ENCODE results near the gene MAPK8. TPM values are rescaled to one million over a fixed set of nuclear protein-coding genes. Genes with fewer than 3 reads are reported as not detected.

Gene MAPK8
- total and polyA plus RNA-seq, 2 of the 4 experiments (the other 2 are of a cell fraction), result 41.5 to 54.7 TPM

DNA sequence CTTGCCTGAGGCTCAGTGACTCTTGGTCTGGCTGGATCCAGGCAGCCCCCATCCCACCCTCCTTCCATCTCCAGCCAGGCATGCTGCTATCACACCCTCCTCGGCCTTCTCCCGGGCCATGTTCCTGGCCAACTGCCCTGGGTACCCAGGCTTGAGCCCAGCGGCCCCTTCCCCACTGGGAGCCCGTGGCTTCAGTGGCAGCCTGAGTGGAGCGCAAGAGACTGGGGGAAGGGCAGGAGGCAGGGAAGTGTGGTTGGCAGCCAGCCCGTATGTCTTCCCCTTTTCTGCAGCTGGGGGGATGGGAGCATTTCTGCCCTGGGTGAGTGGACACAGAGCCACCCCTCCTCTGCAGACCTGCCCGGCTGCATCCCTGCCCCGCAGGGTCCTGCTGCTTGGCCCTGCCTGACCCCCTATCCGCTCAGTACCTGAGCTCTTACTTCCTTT lies 149.9 kb downstream of the MAPK8 start:
- ChIA-PET POLR2A (ENCODE audit: unreplicated experiment) (no interaction called here), CTCF (no interaction called here)
- Histone ChIP-seq H3K14ac (replicated peaks; ENCODE audit: low read depth, low read length) (0 out of 2 replicates have a peak overlapping the region, but pooled peaks have one; percentile 45), H2BK15ac (ENCODE audit: low read depth, low read length) (no peak overlapping the region), H2BK5ac (ENCODE audit: low read depth, low read length, poor library complexity, severe bottlenecking) (no peak overlapping the region), H3K56ac (ENCODE audit: extremely low read depth, insufficient read depth, low read length) (no peak overlapping the region), H2AFZ (replicated peaks; ENCODE audit: low read length, poor library complexity) (peak overlapping the region; percentile 53), H2BK20ac (ENCODE audit: low read depth, low read length) (no peak overlapping the region), H4K20me1 (ENCODE audit: insufficient read depth, low read length) (peaks cover 15% of the 10 kb centered on the region; the same call in 1 of the 2 replicates), H3K9me1 (ENCODE audit: insufficient read depth, low read length) (peaks cover 6% of the 10 kb centered on the region; the same call in 1 of the 2 replicates), H4K5ac (ENCODE audit: low read depth, low read length) (no peak overlapping the region), H3K9me3 (ENCODE audit: control insufficient read depth, insufficient read depth, low read length) (no peaks in the 10 kb centered on the region), H3K36me3 (ENCODE audit: control insufficient read depth, insufficient read depth, low read length) (peaks cover 6% of the 10 kb centered on the region; the same call in 1 of the 2 replicates), H3K4ac (ENCODE audit: low read depth, low read length) (no peak overlapping the region), H3K23ac (ENCODE audit: low read depth, low read length) (no peak overlapping the region), H3K9ac (ENCODE audit: low read depth, low read length) (no peak overlapping the region), H2BK120ac (ENCODE audit: low read depth, low read length) (no peak overlapping the region), H4K91ac (ENCODE audit: insufficient read depth, low read depth, low read length) (no peak overlapping the region), H3K18ac (ENCODE audit: low read depth, low read length) (peak overlapping the region; percentile 17; the same call in 1 of the 2 replicates), H4K8ac (ENCODE audit: low read depth in 2 of 2, low read length in 2 of 2) (0 out of 4 replicates have a peak overlapping the region, but pooled peaks of 1 of the 2 experiments have one; percentile 2), H2AK9ac (replicated peaks; ENCODE audit: low read depth, low read length, poor library complexity) (peak overlapping the region; percentile 5), H2AK5ac (ENCODE audit: low read depth, low read length) (peak overlapping the region; percentile 29; the same call in 1 of the 2 replicates), H3K4me1 (ENCODE audit: control insufficient read depth, insufficient read depth, low read length) (peaks cover 10% of the 10 kb centered on the region), H3K4me3 (ENCODE audit: insufficient read depth, low read depth, low read length) (no peak overlapping the region), H3K4me2 (ENCODE audit: low read depth, low read length) (no peak overlapping the region), H3K79me1 (ENCODE audit: low read depth in 1 of 2, low read length in 2 of 2) (peaks cover 4 to 71% of the 10 kb centered on the region in 2 experiments; a peak in 3 of 4 replicates), H3K27me3 (ENCODE audit: control insufficient read depth, insufficient read depth, low read length) (no peaks in the 10 kb centered on the region), H3K27ac (ENCODE audit: insufficient read depth, low read length) (no peak overlapping the region)
- WGBS, 2 experiments (ENCODE audit: extremely low coverage in 2 of 2, insufficient read length in 1 of 2), result 33% methylated on average over 1 of the region's 9 CpGs; no CpG with 5 or more reads in 1 of the 2 experiments
- no TSS peak for BruUV-seq (replicated peaks)
- peak; percentile 67 for ATAC-seq (ENCODE audit: low read depth)
- intact Hi-C loops (cut with micrococcal nuclease), result no loop called here
- TF ChIP-seq POLR2A (IDR thresholded peaks at IDR 0.05; ENCODE audit: low read depth, low read length), result no peak
- TF ChIP-seq MAZ (IDR thresholded peaks at IDR 0.05; ENCODE audit: borderline replicate concordance, low read depth, low read length), result no peak
- TF ChIP-seq, protein P1, sequence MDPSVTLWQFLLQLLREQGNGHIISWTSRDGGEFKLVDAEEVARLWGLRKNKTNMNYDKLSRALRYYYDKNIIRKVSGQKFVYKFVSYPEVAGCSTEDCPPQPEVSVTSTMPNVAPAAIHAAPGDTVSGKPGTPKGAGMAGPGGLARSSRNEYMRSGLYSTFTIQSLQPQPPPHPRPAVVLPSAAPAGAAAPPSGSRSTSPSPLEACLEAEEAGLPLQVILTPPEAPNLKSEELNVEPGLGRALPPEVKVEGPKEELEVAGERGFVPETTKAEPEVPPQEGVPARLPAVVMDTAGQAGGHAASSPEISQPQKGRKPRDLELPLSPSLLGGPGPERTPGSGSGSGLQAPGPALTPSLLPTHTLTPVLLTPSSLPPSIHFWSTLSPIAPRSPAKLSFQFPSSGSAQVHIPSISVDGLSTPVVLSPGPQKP (IDR thresholded peaks at IDR 0.05; ENCODE audit: borderline replicate concordance, low read depth, low read length), result no peak
- no peak for TF ChIP-seq RCOR1 (IDR thresholded peaks at IDR 0.05; ENCODE audit: insufficient replicate concordance, low read length)
- TF ChIP-seq, protein P2, sequence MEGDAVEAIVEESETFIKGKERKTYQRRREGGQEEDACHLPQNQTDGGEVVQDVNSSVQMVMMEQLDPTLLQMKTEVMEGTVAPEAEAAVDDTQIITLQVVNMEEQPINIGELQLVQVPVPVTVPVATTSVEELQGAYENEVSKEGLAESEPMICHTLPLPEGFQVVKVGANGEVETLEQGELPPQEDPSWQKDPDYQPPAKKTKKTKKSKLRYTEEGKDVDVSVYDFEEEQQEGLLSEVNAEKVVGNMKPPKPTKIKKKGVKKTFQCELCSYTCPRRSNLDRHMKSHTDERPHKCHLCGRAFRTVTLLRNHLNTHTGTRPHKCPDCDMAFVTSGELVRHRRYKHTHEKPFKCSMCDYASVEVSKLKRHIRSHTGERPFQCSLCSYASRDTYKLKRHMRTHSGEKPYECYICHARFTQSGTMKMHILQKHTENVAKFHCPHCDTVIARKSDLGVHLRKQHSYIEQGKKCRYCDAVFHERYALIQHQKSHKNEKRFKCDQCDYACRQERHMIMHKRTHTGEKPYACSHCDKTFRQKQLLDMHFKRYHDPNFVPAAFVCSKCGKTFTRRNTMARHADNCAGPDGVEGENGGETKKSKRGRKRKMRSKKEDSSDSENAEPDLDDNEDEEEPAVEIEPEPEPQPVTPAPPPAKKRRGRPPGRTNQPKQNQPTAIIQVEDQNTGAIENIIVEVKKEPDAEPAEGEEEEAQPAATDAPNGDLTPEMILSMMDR (conservative IDR thresholded peaks at IDR 0.05; ENCODE audit: low read depth, low read length), result no peak
- TF ChIP-seq FOS (IDR thresholded peaks at IDR 0.05; ENCODE audit: low read depth, low read length), result no peak
- no peak for TF ChIP-seq MXI1 (IDR thresholded peaks at IDR 0.05; ENCODE audit: borderline replicate concordance, low read depth, low read length)
- no peak for DNase-seq
- in situ Hi-C loops (cut with MboI; ENCODE audit: low sequenced_read_pairs), result no loop called here
- dilution Hi-C loops (cut with HindIII; ENCODE audit: low sequenced_read_pairs, unreplicated experiment), result no loop called here

Measured in IMR-90 (cell line).